Measurements from ENCODE around the gene ABCC2. TPM values are rescaled to one million over a fixed set of nuclear protein-coding genes. Genes with fewer than 3 reads are reported as not detected.
A peak's percentile ranks its signal among the peaks of the same experiment; 100 is the strongest.

The ABCC2 gene
- total RNA-seq, 4 donors from 2014 or later = 9.9 to 156 (median 64.6) TPM

GRCh38 chr10:99777918-99778714 lies 4.3 kb upstream of the ABCC2 start:
- peaks cover 0 to 12% (median 3%) of the 10 kb centered on the region in 4 donors for H3K4me1 ChIP-seq
- DNase-seq = peak in 1 of 3 donors; percentile 54
- no peak for TF ChIP-seq CTCF (IDR thresholded peaks at IDR 0.05)
- TF ChIP-seq POLR2A (IDR thresholded peaks at IDR 0.05) = no peak
- no peaks in the 10 kb centered on the region for H3K9me3 ChIP-seq
- H3K27me3 ChIP-seq = no peaks in the 10 kb centered on the region
- no peak overlapping the region for H3K4me3 ChIP-seq
- H3K36me3 ChIP-seq = no peaks in the 10 kb centered on the region
- no peak overlapping the region for H3K27ac ChIP-seq

GRCh38 chr10:99779335-99779734 lies 3.1 kb upstream of the ABCC2 start:
- no peaks in the 10 kb centered on the region for H3K27me3 ChIP-seq
- H3K4me3 ChIP-seq = no peak overlapping the region
- no peak for DNase-seq
- TF ChIP-seq POLR2A (IDR thresholded peaks at IDR 0.05) (no peak), CTCF (IDR thresholded peaks at IDR 0.05) (no peak)
- no peaks in the 10 kb centered on the region for H3K9me3 ChIP-seq
- H3K36me3 ChIP-seq = no peaks in the 10 kb centered on the region
- peaks cover 0 to 12% (median 3%) of the 10 kb centered on the region in 4 donors for H3K4me1 ChIP-seq
- peak overlapping the region in 2 of 4 donors; percentile 32 to 57 for H3K27ac ChIP-seq

- Histone ChIP-seq H3K4me3 (no peak overlapping the region), H3K9me3 (no peaks in the 10 kb centered on the region), H3K4me1 (peaks cover 0 to 10% (median 1%) of the 10 kb centered on the region in 4 donors), H3K27me3 (no peaks in the 10 kb centered on the region), H3K36me3 (no peaks in the 10 kb centered on the region), H3K27ac (peak overlapping the region in 1 of 4 donors; percentile 21)
- TF ChIP-seq CTCF (IDR thresholded peaks at IDR 0.05) = no peak
- no peak for TF ChIP-seq POLR2A (IDR thresholded peaks at IDR 0.05)
- DNase-seq = no peak
Measured at GRCh38 chr10:99781734-99782429, 558 bp upstream of the ABCC2 start.

- Histone ChIP-seq H3K4me1 (peaks cover 0 to 6% (median 0%) of the 10 kb centered on the region in 4 donors), H3K27me3 (no peaks in the 10 kb centered on the region), H3K27ac (no peak overlapping the region), H3K9me3 (no peaks in the 10 kb centered on the region), H3K36me3 (no peaks in the 10 kb centered on the region), H3K4me3 (peak overlapping the region in 1 of 4 donors; percentile 45)
- TF ChIP-seq POLR2A (IDR thresholded peaks at IDR 0.05) = no peak
- TF ChIP-seq CTCF (IDR thresholded peaks at IDR 0.05) = no peak
- DNase-seq = peak in 1 of 3 donors; percentile 50
Measured at GRCh38 chr10:99784016-99784726, 1.7 kb downstream of the ABCC2 start.

GRCh38 chr10:99784727-99785441 lies 2.4 kb downstream of the ABCC2 start:
- DNase-seq = no peak
- H3K36me3 ChIP-seq = no peaks in the 10 kb centered on the region
- TF ChIP-seq CTCF (IDR thresholded peaks at IDR 0.05) (no peak), POLR2A (IDR thresholded peaks at IDR 0.05) (no peak)
- peak overlapping the region in 1 of 4 donors; percentile 45 for H3K4me3 ChIP-seq
- H3K9me3 ChIP-seq = no peaks in the 10 kb centered on the region
- H3K4me1 ChIP-seq = peaks cover 0 to 6% (median 0%) of the 10 kb centered on the region in 4 donors
- H3K27ac ChIP-seq = no peak overlapping the region
- no peaks in the 10 kb centered on the region for H3K27me3 ChIP-seq
